SK-N-SH treated with all-trans-retinoic acid at 6 μM for 48 hours (cell line): ENCODE data around the gene FBXL5.

Experiments used
- CREB5 ChIP-seq: fragments of 250-450 bp; sonication (Bioruptor Pico); IDR thresholded peaks from 2 replicates; pipeline ENCODE4 v1.5.1; 2020; ENCODE audit warnings: low read depth, mild to moderate bottlenecking, moderate library complexity
- PATZ1 ChIP-seq: fragments of 250-450 bp; sonication (Bioruptor Pico); IDR thresholded peaks from 2 replicates; pipeline ENCODE4 v1.8.0; 2020; ENCODE audit warnings: mild to moderate bottlenecking, moderate library complexity, borderline replicate concordance
- POU6F1 ChIP-seq: fragments of 250-450 bp; sonication (Bioruptor Pico); IDR thresholded peaks from 2 replicates; pipeline ENCODE4 v1.8.0; 2021; ENCODE audit warnings: low read depth, mild to moderate bottlenecking, moderate library complexity, borderline replicate concordance
- ZFP3 ChIP-seq: fragments of 250-450 bp; sonication (Bioruptor Pico); IDR thresholded peaks from 2 replicates; pipeline ENCODE4 v1.5.0; 2020; ENCODE audit warnings: mild to moderate bottlenecking, moderate library complexity
- ZFP30 ChIP-seq: fragments of 450-650 bp; formaldehyde crosslinking; IDR thresholded peaks from 2 replicates; pipeline ENCODE4 v1.5.0; 2022; ENCODE audit warnings: mild to moderate bottlenecking, moderate library complexity
- ZNF8 ChIP-seq: fragments of 450-650 bp; formaldehyde crosslinking; IDR thresholded peaks from 2 replicates; pipeline ENCODE4 v1.5.0; 2020; ENCODE audit warnings: mild to moderate bottlenecking, moderate library complexity
- TF ChIP-seq, protein P1 (sequence below): fragments of 250-450 bp; sonication (Bioruptor Pico); IDR thresholded peaks from 2 replicates; pipeline ENCODE4 v1.5.0; 2020; ENCODE audit warnings: mild to moderate bottlenecking, moderate library complexity

GRCh38 chr4:15692602-15693001, 37.4 kb upstream of the FBXL5 start:
- TF ChIP-seq ZFP3 (CRISPR knock-in tag) (no peak), CREB5 (CRISPR knock-in tag) (no peak), ZFP30 (no peak), POU6F1 (CRISPR knock-in tag) (no peak), ZNF8 (CRISPR knock-in tag) (no peak), PATZ1 (CRISPR knock-in tag) (no peak)
- TF ChIP-seq, protein P1, sequence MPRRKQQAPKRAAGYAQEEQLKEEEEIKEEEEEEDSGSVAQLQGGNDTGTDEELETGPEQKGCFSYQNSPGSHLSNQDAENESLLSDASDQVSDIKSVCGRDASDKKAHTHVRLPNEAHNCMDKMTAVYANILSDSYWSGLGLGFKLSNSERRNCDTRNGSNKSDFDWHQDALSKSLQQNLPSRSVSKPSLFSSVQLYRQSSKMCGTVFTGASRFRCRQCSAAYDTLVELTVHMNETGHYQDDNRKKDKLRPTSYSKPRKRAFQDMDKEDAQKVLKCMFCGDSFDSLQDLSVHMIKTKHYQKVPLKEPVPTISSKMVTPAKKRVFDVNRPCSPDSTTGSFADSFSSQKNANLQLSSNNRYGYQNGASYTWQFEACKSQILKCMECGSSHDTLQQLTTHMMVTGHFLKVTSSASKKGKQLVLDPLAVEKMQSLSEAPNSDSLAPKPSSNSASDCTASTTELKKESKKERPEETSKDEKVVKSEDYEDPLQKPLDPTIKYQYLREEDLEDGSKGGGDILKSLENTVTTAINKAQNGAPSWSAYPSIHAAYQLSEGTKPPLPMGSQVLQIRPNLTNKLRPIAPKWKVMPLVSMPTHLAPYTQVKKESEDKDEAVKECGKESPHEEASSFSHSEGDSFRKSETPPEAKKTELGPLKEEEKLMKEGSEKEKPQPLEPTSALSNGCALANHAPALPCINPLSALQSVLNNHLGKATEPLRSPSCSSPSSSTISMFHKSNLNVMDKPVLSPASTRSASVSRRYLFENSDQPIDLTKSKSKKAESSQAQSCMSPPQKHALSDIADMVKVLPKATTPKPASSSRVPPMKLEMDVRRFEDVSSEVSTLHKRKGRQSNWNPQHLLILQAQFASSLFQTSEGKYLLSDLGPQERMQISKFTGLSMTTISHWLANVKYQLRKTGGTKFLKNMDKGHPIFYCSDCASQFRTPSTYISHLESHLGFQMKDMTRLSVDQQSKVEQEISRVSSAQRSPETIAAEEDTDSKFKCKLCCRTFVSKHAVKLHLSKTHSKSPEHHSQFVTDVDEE (CRISPR knock-in tag) = no peak
